NT2/D1 (cell line): ENCODE data around the gene CDKN2C.

ENCODE experiments used
- YY1 ChIP-seq: IDR thresholded peaks from 2 replicates; pipeline ENCODE4 v1.6.1; 2011; ENCODE audit not compliant: insufficient read length, insufficient read depth
- ZNF274 ChIP-seq: IDR thresholded peaks from 2 replicates; pipeline ENCODE4 v1.6.1; 2011; ENCODE audit warnings: mild to moderate bottlenecking, low read depth, low read length

DNA sequence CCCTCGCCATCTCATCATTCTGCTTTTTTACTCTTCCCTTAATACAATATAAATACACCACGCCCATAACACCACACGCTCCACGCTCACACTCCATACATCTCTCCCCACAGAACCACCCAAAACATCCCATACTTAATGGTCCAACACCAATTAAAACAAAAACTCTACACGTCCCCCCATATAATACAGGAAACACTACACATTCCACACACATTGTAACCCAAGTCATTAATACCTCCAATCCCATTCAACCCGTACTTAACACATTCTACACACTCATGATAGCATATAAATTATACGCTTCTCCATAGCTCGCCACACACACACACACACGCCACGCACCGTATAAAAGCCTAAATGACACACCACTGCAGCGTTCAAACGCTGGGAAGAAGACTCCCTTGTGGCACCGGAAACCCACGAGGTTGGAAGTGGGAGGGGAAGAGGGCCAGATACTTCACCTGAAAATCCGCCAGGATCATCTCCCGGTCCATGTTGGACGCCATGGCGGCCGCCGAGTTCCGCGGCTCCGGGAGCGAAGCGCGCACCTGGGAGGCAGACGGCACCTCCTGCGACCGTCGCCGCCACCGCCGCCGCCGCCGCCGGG lies 10.6 kb upstream of the CDKN2C start:
- TF ChIP-seq YY1: no peak
- no peak for TF ChIP-seq ZNF274
